Spleen (tissue), 7 donors: ENCODE results near the gene ADAMTSL1.

Experiments
- CTCF ChIP-seq, 11 experiments: fragments of 200-600 bp in 7 of 11; fragments of 450-650 bp in 4 of 11; sonication (generic) in 4 of 11; IDR thresholded peaks in 8 of 11; conservative IDR thresholded peaks in 3 of 11; 1 replicate in 7 of 11; 2 replicates in 4 of 11; pipeline versions ENCODE4 v1.4.0 to v1.8.0; 2016 to 2021; ENCODE audit warnings: antibody characterized with exemption in 11 of 11, inconsistent platforms in 4 of 11, mild to moderate bottlenecking in 1 of 11
- POLR2A ChIP-seq, 3 donors: fragments of 450-650 bp; IDR thresholded peaks; one replicate each; pipeline ENCODE4 v1.5.1; 2017; ENCODE audit warnings: antibody characterized with exemption in 3 of 3, mild to moderate bottlenecking in 1 of 3
- POLR2AphosphoS5 ChIP-seq, 3 donors: sonication (generic); formaldehyde crosslinking; IDR thresholded peaks; one replicate each; pipeline ENCODE4 v1.5.1; 2017; ENCODE audit warnings: antibody characterized with exemption in 3 of 3
- donor health status: DM: no; HTN: no; CAD: no; lungs with moderate emphysema.
- donor health status: DM: no; HTN: no; CAD: no.
- donor health status: DM: no; HTN: no; CAD: no.

DNA sequence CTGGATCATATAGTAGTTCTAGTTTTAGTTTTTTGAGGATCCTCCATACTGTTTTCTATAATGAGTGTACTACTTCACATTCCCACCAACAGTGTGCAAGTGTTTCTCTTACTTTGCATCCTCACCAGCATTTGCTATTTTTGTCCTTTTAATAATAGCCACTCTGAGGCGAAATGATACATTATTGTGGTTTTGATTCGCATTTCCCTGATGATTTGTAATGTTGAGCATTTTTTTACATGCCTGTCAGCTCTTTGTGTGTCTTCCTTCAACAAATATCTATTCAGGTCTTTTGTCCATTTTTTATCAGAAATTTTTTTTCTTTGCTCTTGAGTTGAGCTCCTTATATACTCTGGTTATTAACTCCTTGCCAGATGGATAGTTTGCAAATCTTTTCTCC is 114.0 kb downstream of the ADAMTSL1 start:
- TF ChIP-seq CTCF (IDR thresholded peaks at IDR 0.05 in 8 of 11, conservative IDR thresholded peaks at IDR 0.05 in 3 of 11) = no peak
- TF ChIP-seq POLR2A (IDR thresholded peaks at IDR 0.05) = no peak
- no peak for TF ChIP-seq POLR2AphosphoS5 (IDR thresholded peaks at IDR 0.05)
